Astrocyte (in vitro differentiated cells and primary cell): ENCODE measurements around the gene UBQLN1. TPM values are rescaled to one million over a fixed set of nuclear protein-coding genes. Genes with fewer than 3 reads are reported as not detected.

Experiments used
- DNase-seq: peaks from one replicate; pipeline ENCODE4 v3.0.0-alpha.2; 2010; ENCODE audit warnings: low read depth
- FAIRE-seq: peaks from 2 replicates; lab custom pipeline; 2011; peaks lifted over from hg19 to GRCh38; lab: Jason Lieb, UNC
- H2AFZ ChIP-seq: 2 replicates; pipeline ENCODE4 v1.6.0; 2012; ENCODE audit warnings: low read depth, low read length, inconsistent platforms
- H3K27ac ChIP-seq: 2 replicates; pipeline ENCODE4 v1.5.1; 2011; ENCODE audit warnings: low read depth, low read length, inconsistent platforms
- H3K27me3 ChIP-seq: 2 replicates; pipeline ENCODE4 v1.6.0; 2011; ENCODE audit warnings: low read length, inconsistent platforms; ENCODE audit not compliant: insufficient read depth
- H3K36me3 ChIP-seq: 2 replicates; pipeline ENCODE4 v1.5.1; 2011; ENCODE audit warnings: low read length, inconsistent platforms; ENCODE audit not compliant: insufficient read depth
- H3K4me1 ChIP-seq: 2 replicates; pipeline ENCODE4 v1.5.1; 2011; ENCODE audit warnings: low read length, inconsistent platforms; ENCODE audit not compliant: insufficient read depth
- H3K4me2 ChIP-seq: 2 replicates; pipeline ENCODE4 v1.6.0; 2012; ENCODE audit warnings: low read length, inconsistent platforms
- H3K4me3 ChIP-seq: 2 replicates; pipeline ENCODE4 v1.5.1; 2011; ENCODE audit warnings: low read depth, mild to moderate bottlenecking, low read length, inconsistent platforms; ENCODE audit not compliant: insufficient read depth
- H3K79me2 ChIP-seq: 2 replicates; pipeline ENCODE4 v1.6.0; 2012; ENCODE audit warnings: mild to moderate bottlenecking, low read length, inconsistent platforms; ENCODE audit not compliant: insufficient read depth
- H3K9ac ChIP-seq: 2 replicates; pipeline ENCODE4 v1.6.0; 2012; ENCODE audit warnings: mild to moderate bottlenecking, low read length, inconsistent platforms
- H3K9me3 ChIP-seq: 2 replicates; pipeline ENCODE4 v1.5.1; 2012; ENCODE audit warnings: low read depth, mild to moderate bottlenecking, low read length, inconsistent platforms; ENCODE audit not compliant: insufficient read depth
- H4K20me1 ChIP-seq: 2 replicates; pipeline ENCODE4 v1.6.0; 2012; ENCODE audit warnings: low read length, inconsistent platforms; ENCODE audit not compliant: insufficient read depth
- H3K27ac Mint-ChIP-seq: one replicate; pipeline ENCODE4 v1.8.0; 2021; ENCODE audit warnings: mild to moderate bottlenecking, mixed read lengths; ENCODE audit not compliant: unreplicated experiment
- H3K27me3 Mint-ChIP-seq: one replicate; pipeline ENCODE4 v1.8.0; 2021; ENCODE audit warnings: low read depth, mixed read lengths; ENCODE audit not compliant: unreplicated experiment
- H3K36me3 Mint-ChIP-seq: one replicate; pipeline ENCODE4 v1.8.0; 2021; ENCODE audit warnings: low read depth, mixed read lengths; ENCODE audit not compliant: unreplicated experiment
- H3K4me1 Mint-ChIP-seq: one replicate; pipeline ENCODE4 v1.8.0; 2021; ENCODE audit warnings: low read depth, mixed read lengths; ENCODE audit not compliant: unreplicated experiment
- H3K4me3 Mint-ChIP-seq: one replicate; pipeline ENCODE4 v1.8.0; 2021; ENCODE audit warnings: mild to moderate bottlenecking, moderate library complexity, mixed read lengths; ENCODE audit not compliant: unreplicated experiment
- H3K9me3 Mint-ChIP-seq: one replicate; pipeline ENCODE4 v1.8.0; 2021; ENCODE audit warnings: mild to moderate bottlenecking, mixed read lengths; ENCODE audit not compliant: unreplicated experiment
- EZH2 ChIP-seq: IDR thresholded peaks from 2 replicates; pipeline ENCODE4 v1.6.1; 2012; ENCODE audit warnings: mild to moderate bottlenecking, low read length, inconsistent platforms; ENCODE audit not compliant: insufficient read depth
- total RNA-seq: library from RNA; stranded (reverse); gene quantifications from 2 replicates; pipeline ENCODE4 v1.2.1, GENCODE V29; 2021
- TF ChIP-seq, protein P1 (sequence below): IDR thresholded peaks from 2 replicates; pipeline ENCODE4 v1.5.1; 2011; ENCODE audit warnings: low read depth, mild to moderate bottlenecking, inconsistent platforms, low read length, moderate library complexity; ENCODE audit not compliant: insufficient read depth

Gene UBQLN1
- total RNA-seq, 1 donor from 2014 or later: 99.3 TPM

DNA sequence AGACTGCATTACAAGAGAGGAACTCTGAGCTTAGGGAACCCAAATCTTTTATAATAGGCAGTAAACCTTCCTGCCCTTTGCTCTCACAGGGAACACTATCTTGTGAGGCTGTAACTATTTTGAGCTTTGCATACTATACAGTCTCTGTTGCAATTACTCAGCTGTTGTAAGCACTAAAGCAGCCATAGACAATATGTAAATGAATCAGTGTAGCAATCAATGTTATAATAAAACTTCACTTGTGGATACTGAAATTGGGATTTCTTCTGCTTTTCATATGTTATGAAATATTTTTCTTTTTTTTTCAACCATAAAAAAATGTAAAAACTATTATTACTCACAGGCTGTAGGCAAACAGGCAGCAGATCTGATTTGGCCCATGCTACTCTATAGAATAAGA lies 16.7 kb upstream of the UBQLN1 start:
- Histone ChIP-seq H4K20me1 (no peaks in the 10 kb centered on the region), H3K9ac (no peak overlapping the region), H3K4me3 (no peak overlapping the region), H3K79me2 (no peaks in the 10 kb centered on the region), H2AFZ (no peak overlapping the region), H3K9me3 (no peaks in the 10 kb centered on the region), H3K36me3 (no peaks in the 10 kb centered on the region), H3K27me3 (peaks cover 3% of the 10 kb centered on the region), H3K4me1 (no peaks in the 10 kb centered on the region), H3K4me2 (no peak overlapping the region), H3K27ac (no peak overlapping the region)
- DNase-seq (no peak), FAIRE-seq (no peak)
- H3K27me3 Mint-ChIP-seq: peaks cover 3% of the 10 kb centered on the region
- peaks cover 2% of the 10 kb centered on the region for H3K9me3 Mint-ChIP-seq
- H3K36me3 Mint-ChIP-seq: no peaks in the 10 kb centered on the region
- H3K4me1 Mint-ChIP-seq: no peaks in the 10 kb centered on the region
- H3K4me3 Mint-ChIP-seq: no peak overlapping the region
- TF ChIP-seq, protein P1, sequence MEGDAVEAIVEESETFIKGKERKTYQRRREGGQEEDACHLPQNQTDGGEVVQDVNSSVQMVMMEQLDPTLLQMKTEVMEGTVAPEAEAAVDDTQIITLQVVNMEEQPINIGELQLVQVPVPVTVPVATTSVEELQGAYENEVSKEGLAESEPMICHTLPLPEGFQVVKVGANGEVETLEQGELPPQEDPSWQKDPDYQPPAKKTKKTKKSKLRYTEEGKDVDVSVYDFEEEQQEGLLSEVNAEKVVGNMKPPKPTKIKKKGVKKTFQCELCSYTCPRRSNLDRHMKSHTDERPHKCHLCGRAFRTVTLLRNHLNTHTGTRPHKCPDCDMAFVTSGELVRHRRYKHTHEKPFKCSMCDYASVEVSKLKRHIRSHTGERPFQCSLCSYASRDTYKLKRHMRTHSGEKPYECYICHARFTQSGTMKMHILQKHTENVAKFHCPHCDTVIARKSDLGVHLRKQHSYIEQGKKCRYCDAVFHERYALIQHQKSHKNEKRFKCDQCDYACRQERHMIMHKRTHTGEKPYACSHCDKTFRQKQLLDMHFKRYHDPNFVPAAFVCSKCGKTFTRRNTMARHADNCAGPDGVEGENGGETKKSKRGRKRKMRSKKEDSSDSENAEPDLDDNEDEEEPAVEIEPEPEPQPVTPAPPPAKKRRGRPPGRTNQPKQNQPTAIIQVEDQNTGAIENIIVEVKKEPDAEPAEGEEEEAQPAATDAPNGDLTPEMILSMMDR: no peak
- TF ChIP-seq EZH2: no peak
- H3K27ac Mint-ChIP-seq: no peak overlapping the region

DNA sequence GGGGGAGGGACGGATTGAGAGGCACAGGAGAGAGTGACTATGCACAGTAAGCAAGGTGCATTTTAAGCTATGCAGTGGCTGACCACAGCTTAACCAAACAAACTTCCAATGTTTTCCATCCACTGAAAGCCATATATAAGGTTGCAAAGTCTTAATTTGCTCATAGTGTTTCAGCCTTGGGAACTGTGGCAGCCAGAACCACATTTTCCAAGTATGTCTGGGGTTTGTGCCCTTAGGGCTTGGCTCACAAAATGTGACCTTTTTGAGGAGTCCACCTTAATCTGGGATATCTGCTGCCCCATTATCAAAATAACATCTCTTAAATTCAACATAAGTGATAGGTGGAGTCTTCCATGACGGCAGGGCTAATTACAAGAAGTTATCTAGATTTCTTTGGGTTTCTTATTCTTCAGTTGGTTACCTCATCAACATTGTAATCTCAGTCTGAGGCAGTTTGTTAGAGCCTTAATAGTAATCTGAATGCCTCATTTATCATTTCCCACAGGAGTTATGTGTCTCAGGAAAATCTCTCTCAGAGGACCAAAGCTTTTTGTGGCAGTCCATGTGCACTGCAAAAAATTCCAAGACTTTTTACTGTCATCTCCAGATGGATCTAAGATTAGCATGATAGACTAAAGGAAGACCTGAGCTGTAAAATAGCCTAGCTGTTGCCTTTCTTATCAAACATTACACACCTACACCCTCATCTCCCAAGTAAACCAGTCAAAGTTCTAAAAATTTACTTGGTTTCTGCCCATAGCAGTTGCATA lies 15.2 kb upstream of the UBQLN1 start:
- DNase-seq (peak; percentile 11), FAIRE-seq (no peak)
- no peaks in the 10 kb centered on the region for H3K9me3 ChIP-seq
- H4K20me1 ChIP-seq: no peaks in the 10 kb centered on the region
- H3K79me2 ChIP-seq: no peaks in the 10 kb centered on the region
- Mint-ChIP-seq H3K9me3 (peaks cover 2% of the 10 kb centered on the region), H3K27ac (no peak overlapping the region), H3K36me3 (no peaks in the 10 kb centered on the region), H3K4me1 (no peaks in the 10 kb centered on the region), H3K4me3 (no peak overlapping the region), H3K27me3 (peaks cover 3% of the 10 kb centered on the region)
- TF ChIP-seq EZH2: no peak
- no peak overlapping the region for H2AFZ ChIP-seq
- H3K4me1 ChIP-seq: no peaks in the 10 kb centered on the region
- H3K36me3 ChIP-seq: no peaks in the 10 kb centered on the region
- H3K9ac ChIP-seq: no peak overlapping the region
- H3K4me3 ChIP-seq: no peak overlapping the region
- H3K27me3 ChIP-seq: peaks cover 3% of the 10 kb centered on the region
- H3K4me2 ChIP-seq: no peak overlapping the region
- H3K27ac ChIP-seq: no peak overlapping the region

DNA sequence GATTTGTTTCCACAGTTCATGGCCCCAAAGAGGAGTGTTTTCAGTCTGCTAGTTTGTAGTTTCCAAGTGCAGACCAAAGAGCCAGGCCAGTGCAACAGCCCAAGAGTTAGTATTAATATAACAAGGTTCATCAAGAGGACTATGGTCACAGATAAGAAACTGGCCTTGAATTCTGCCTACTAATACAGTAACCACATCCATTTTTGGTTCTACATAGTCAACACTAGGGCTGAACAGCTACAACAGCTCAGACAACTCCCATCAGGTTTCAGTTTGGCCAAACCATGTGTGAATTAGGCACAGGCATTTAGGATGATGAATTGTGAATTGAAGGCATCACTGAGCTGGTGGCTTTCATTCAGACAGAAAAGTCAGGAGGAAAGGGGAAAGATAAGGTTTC lies 13.8 kb upstream of the UBQLN1 start:
- H4K20me1 ChIP-seq: no peaks in the 10 kb centered on the region
- H3K9me3 Mint-ChIP-seq: peaks cover 2% of the 10 kb centered on the region
- peaks cover 3% of the 10 kb centered on the region for H3K27me3 ChIP-seq
- H3K4me3 Mint-ChIP-seq: no peak overlapping the region
- H3K9me3 ChIP-seq: no peaks in the 10 kb centered on the region
- no peaks in the 10 kb centered on the region for H3K36me3 ChIP-seq
- H3K27me3 Mint-ChIP-seq: peaks cover 3% of the 10 kb centered on the region
- H3K79me2 ChIP-seq: no peaks in the 10 kb centered on the region
- no peaks in the 10 kb centered on the region for H3K4me1 Mint-ChIP-seq
- no peak overlapping the region for H3K9ac ChIP-seq
- no peaks in the 10 kb centered on the region for H3K36me3 Mint-ChIP-seq
- FAIRE-seq (no peak), DNase-seq (no peak)
- no peak overlapping the region for H3K4me2 ChIP-seq
- no peak for TF ChIP-seq EZH2
- TF ChIP-seq, protein P1: no peak
- no peak overlapping the region for H2AFZ ChIP-seq
- H3K27ac Mint-ChIP-seq: no peak overlapping the region
- H3K4me1 ChIP-seq: no peaks in the 10 kb centered on the region
- no peak overlapping the region for H3K27ac ChIP-seq
- H3K4me3 ChIP-seq: no peak overlapping the region
